Endodermal cell (in vitro differentiated cells): ENCODE data around the gene SLC22A16. TPM values are rescaled to one million over a fixed set of nuclear protein-coding genes. Genes with fewer than 3 reads are reported as not detected.

ENCODE experiments used
- DNase-seq: peaks from one replicate; pipeline ENCODE4 v3.0.0-alpha.2; 2017
- H3K27ac ChIP-seq: 2 replicates; pipeline ENCODE4 v1.5.1; 2013; ENCODE audit warnings: mild to moderate bottlenecking, low read depth, low read length, moderate library complexity
- H3K27me3 ChIP-seq: 2 replicates; pipeline ENCODE4 v1.6.1; 2013; ENCODE audit warnings: mild to moderate bottlenecking, low read length, moderate library complexity; ENCODE audit not compliant: insufficient read depth, control insufficient read depth, poor library complexity, severe bottlenecking
- H3K36me3 ChIP-seq: 2 replicates; pipeline ENCODE4 v1.7.0; 2013; ENCODE audit warnings: mild to moderate bottlenecking, low read length, moderate library complexity; ENCODE audit not compliant: control insufficient read depth, insufficient read depth
- H3K4me1 ChIP-seq: one replicate; pipeline ENCODE4 v1.7.0; 2013; ENCODE audit warnings: low read length; ENCODE audit not compliant: control insufficient read depth, insufficient read depth
- H3K4me3 ChIP-seq: 2 replicates; pipeline ENCODE4 v1.5.1; 2013; ENCODE audit warnings: mild to moderate bottlenecking, low read length, moderate library complexity
- H3K9ac ChIP-seq: 2 replicates; pipeline ENCODE4 v1.6.1; 2013; ENCODE audit warnings: mild to moderate bottlenecking, low read length, moderate library complexity; ENCODE audit not compliant: poor library complexity, severe bottlenecking; ENCODE audit errors: extremely low read depth
- H3K9me3 ChIP-seq: 2 replicates; pipeline ENCODE4 v1.6.1; 2013; ENCODE audit warnings: mild to moderate bottlenecking, low read length, moderate library complexity; ENCODE audit not compliant: control insufficient read depth
- H3K27ac Mint-ChIP-seq: 2 replicates; pipeline ENCODE4 v1.8.0; 2020; ENCODE audit warnings: mixed read lengths
- H3K27me3 Mint-ChIP-seq: 2 replicates; pipeline ENCODE4 v1.8.0; 2021; ENCODE audit warnings: mild to moderate bottlenecking, mixed read lengths; ENCODE audit not compliant: insufficient read depth
- H3K36me3 Mint-ChIP-seq: 2 replicates; pipeline ENCODE4 v1.8.0; 2020; ENCODE audit warnings: low read depth, mixed read lengths
- H3K4me1 Mint-ChIP-seq: 2 replicates; pipeline ENCODE4 v1.8.0; 2020; ENCODE audit warnings: mixed read lengths
- H3K4me3 Mint-ChIP-seq: 2 replicates; pipeline ENCODE4 v1.8.0; 2020; ENCODE audit warnings: mild to moderate bottlenecking, moderate library complexity, mixed read lengths
- H3K9me3 Mint-ChIP-seq: 2 replicates; pipeline ENCODE4 v1.8.0; 2020; ENCODE audit warnings: mild to moderate bottlenecking, mixed read lengths
- CTCF ChIP-seq: fragments of 200-600 bp; sonication (generic); conservative IDR thresholded peaks from 2 replicates; pipeline ENCODE4 v1.5.0; 2021; ENCODE audit warnings: antibody characterized with exemption, mild to moderate bottlenecking
- WGBS, 2 experiments: methylation state at CpG; one replicate each; pipeline versions ENCODE4 v1.1.5 to v1.1.7; 2013; ENCODE audit warnings: missing lambda C conversion rate in 2 of 2, mixed read lengths in 1 of 2; ENCODE audit not compliant: insufficient coverage in 1 of 2, insufficient read length in 1 of 2; 5-methylcytosine and 5-hydroxymethylcytosine counted together
- long read RNA-seq, 4 experiments: library from polyadenylated mRNA in 2 of 4; library from RNA in 1 of 4; library from capped mRNA in 1 of 4; stranded (forward) in 3 of 4; unstranded in 1 of 4; transcript quantifications; one replicate each; pipeline ENCODE4 v2.0.0, GENCODE V29; 2020 to 2021; ENCODE audit warnings: inconsistent platforms in 1 of 4
- polyA plus RNA-seq, 2 experiments: library from polyadenylated mRNA; stranded (reverse); fragments of 50-300 nt; gene quantifications; one replicate each; pipeline ENCODE4 v1.2.3, GENCODE V29; 2013
- total RNA-seq, 2 donors: library from RNA; stranded (reverse); fragmentation: NEBNext Ultra II Directional in 1 of 2; extraction: Animal tissue kit (Norgen Biotek cat#: 25700) in 1 of 2; gene quantifications; 2 replicates in 1 of 2; 3 replicates in 1 of 2; pipeline ENCODE4 v1.2.1, GENCODE V29; 2021

Gene SLC22A16
- total RNA-seq = not detected
- not detected for polyA plus RNA-seq (2013, experiment 1 of 2)
- not detected for polyA plus RNA-seq (2013, experiment 2 of 2)
- long read RNA-seq, experiment 1 = 0 reads
- long read RNA-seq, experiment 2 = 0 reads
- long read RNA-seq, experiment 3 = 0 reads
- long read RNA-seq, experiment 4 = 0 reads

GRCh38 chr6:110476046-110476849 is at the start of gene SLC22A16:
SLC22A16 (minus strand) TSS chr6:110476613; CDS start chr6:110476574, 39 bp downstream.
- Mint-ChIP-seq H3K9me3 (peaks cover 23% of the 10 kb centered on the region), H3K4me1 (no peaks in the 10 kb centered on the region), H3K27ac (no peak within 1 kb of the TSS), H3K4me3 (no peak within 1 kb of the TSS), H3K36me3 (no peaks in the 10 kb centered on the region), H3K27me3 (peaks cover 12% of the 10 kb centered on the region)
- Histone ChIP-seq H3K9me3 (peaks cover 12% of the 10 kb centered on the region), H3K27ac (no peak within 1 kb of the TSS), H3K4me3 (no peak within 1 kb of the TSS), H3K27me3 (peaks cover 8% of the 10 kb centered on the region), H3K9ac (no peak within 1 kb of the TSS), H3K36me3 (no peaks in the 10 kb centered on the region), H3K4me1 (no peaks in the 10 kb centered on the region)
- DNase-seq = no peak
- WGBS, 2 experiments = 70 to 78% methylated on average over 32 to 84 of the region's 85 CpGs
- TF ChIP-seq CTCF = no peak

DNA sequence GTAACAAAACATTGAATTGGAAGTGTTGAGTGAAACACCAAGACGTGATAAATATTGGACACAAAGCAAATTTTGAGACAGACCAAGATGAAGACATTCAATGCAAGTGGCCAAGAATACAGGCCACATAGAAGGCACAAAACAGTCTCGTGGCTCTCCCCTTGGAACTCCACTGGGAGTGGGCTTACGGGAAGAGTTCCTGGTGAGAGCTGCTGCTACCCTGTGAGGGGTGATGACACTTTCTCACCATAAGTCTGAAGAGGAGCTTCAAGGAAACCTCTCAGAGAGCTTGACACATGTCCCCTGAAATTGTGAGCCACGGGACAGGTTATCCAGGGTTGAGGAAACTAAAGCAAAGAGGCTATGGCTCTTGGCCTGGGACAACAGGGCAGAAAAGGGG is 48.6 kb upstream of the SLC22A16 start:
- no peak for DNase-seq
- Mint-ChIP-seq H3K4me3 (no peak overlapping the region), H3K4me1 (peaks cover 5% of the 10 kb centered on the region), H3K9me3 (no peaks in the 10 kb centered on the region), H3K36me3 (no peaks in the 10 kb centered on the region), H3K27ac (no peak overlapping the region), H3K27me3 (peaks cover 3% of the 10 kb centered on the region)
- no peak overlapping the region for H3K4me3 ChIP-seq
- no peaks in the 10 kb centered on the region for H3K36me3 ChIP-seq
- H3K9me3 ChIP-seq = peaks cover 1% of the 10 kb centered on the region
- WGBS, 2 experiments = 76 to 87% methylated on average over 3 to 4 of the region's 4 CpGs
- H3K9ac ChIP-seq = no peak overlapping the region
- TF ChIP-seq CTCF = no peak
- no peaks in the 10 kb centered on the region for H3K27me3 ChIP-seq
- no peaks in the 10 kb centered on the region for H3K4me1 ChIP-seq
- no peak overlapping the region for H3K27ac ChIP-seq

DNA sequence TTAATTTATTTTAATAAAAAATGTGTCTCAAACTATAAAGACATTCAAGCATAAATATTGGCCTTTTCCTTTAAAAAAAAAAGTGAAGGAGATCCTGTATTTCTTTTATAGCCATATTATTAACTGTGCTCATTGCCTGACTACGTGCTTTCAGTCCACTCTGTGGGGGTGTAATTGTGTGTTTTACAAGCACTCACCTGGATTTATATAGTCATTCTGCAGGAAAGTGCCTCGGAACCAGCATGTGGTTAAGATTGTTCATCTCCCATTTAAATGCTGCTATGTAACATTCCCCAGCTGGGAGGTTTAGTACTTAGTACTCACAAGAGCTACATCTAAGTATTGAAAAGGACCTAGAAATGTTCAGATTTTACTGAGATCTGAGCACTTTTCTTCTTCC is 47.9 kb upstream of the SLC22A16 start:
- no peak for TF ChIP-seq CTCF
- H3K4me3 Mint-ChIP-seq = no peak overlapping the region
- peaks cover 6% of the 10 kb centered on the region for H3K4me1 Mint-ChIP-seq
- H3K27me3 Mint-ChIP-seq = peaks cover 3% of the 10 kb centered on the region
- Histone ChIP-seq H3K9me3 (no peaks in the 10 kb centered on the region), H3K27ac (no peak overlapping the region), H3K4me3 (no peak overlapping the region), H3K9ac (no peak overlapping the region), H3K36me3 (no peaks in the 10 kb centered on the region), H3K27me3 (no peaks in the 10 kb centered on the region), H3K4me1 (no peaks in the 10 kb centered on the region)
- no peaks in the 10 kb centered on the region for H3K36me3 Mint-ChIP-seq
- 80 to 89% methylated on average over 1 to 2 of the region's 2 CpGs for WGBS, 2 experiments
- DNase-seq = no peak
- H3K27ac Mint-ChIP-seq = no peak overlapping the region
- H3K9me3 Mint-ChIP-seq = no peaks in the 10 kb centered on the region
